ENCODE data around the gene MIOS. TPM values are rescaled to one million over a fixed set of nuclear protein-coding genes. Genes with fewer than 3 reads are reported as not detected.

Gene MIOS
- total RNA-seq, 4 donors from 2014 or later = 24.7 to 44.5 (median 37.5) TPM

DNA sequence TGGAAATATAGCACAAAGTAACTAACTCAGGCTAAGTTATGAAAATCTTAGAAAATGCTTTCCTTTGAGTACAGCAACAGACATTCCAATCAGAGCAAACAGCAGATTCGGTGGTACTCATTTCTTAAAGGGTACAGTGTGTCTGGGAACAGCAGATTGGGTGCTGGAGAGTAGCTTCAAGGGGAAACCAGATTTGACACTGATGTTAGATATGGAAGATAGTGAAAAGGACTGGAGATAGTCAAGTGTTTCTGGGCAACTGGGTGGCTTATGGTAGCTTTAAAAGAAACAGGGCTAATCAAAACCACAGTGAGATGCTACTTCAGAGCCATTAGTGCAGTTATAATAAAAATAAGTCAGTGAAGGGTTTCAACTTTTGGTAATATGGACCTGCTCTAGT is 61.8 kb downstream of the MIOS start:
- TF ChIP-seq CTCF (IDR thresholded peaks at IDR 0.05; ENCODE audit: low read depth) = no peak

DNA sequence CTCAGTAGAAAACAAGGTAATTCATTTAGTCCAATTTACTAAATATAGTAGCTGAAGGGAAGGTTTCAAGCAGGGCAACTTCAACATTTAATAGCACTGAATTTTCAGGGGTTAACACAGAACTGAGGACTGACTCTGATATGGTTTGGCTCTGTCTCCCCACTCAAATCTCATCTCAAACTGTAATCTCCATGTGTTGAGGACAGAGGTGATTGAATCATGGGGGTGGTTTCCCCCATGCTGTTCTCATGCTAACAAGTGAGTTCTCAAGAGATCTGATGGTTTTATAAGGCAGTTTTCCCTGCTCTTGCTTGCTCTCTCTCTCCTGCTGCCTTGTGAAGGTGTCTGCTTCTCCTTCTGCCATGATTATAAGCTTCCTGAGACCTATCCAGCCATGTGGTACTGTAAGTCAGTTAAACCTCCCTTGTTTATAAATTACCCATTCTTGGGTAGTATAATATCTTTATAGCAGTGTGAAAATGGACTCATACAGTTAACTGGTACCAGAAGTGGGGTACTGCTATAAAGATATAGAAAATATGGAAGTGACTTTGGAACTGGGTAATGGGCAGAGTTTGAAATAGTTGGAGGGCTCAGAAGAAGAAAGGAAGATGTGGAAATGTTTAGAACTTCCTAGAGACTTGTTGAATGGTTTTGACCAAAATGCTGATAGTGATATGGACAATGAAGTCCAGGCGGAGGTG is 64.1 kb downstream of the MIOS start:
- no peak for TF ChIP-seq CTCF (IDR thresholded peaks at IDR 0.05; ENCODE audit: low read depth)

- no peak for TF ChIP-seq CTCF (IDR thresholded peaks at IDR 0.05; ENCODE audit: low read depth)
These were observed 72.7 kb downstream of the MIOS start for GRCh38 chr7:7639421-7639820.

- TF ChIP-seq CTCF (IDR thresholded peaks at IDR 0.05; ENCODE audit: low read depth) = no peak
These were observed 73.2 kb downstream of the MIOS start for GRCh38 chr7:7639847-7640220.

- TF ChIP-seq CTCF (IDR thresholded peaks at IDR 0.05; ENCODE audit: low read depth) = no peak
These were observed 73.8 kb downstream of the MIOS start, which contains the start of gene UMAD1 for GRCh38 chr7:7640221-7641128. Gene UMAD1 (plus strand): TSS chr7:7640752. CDS start chr7:7673372, 32,620 bp downstream.

DNA sequence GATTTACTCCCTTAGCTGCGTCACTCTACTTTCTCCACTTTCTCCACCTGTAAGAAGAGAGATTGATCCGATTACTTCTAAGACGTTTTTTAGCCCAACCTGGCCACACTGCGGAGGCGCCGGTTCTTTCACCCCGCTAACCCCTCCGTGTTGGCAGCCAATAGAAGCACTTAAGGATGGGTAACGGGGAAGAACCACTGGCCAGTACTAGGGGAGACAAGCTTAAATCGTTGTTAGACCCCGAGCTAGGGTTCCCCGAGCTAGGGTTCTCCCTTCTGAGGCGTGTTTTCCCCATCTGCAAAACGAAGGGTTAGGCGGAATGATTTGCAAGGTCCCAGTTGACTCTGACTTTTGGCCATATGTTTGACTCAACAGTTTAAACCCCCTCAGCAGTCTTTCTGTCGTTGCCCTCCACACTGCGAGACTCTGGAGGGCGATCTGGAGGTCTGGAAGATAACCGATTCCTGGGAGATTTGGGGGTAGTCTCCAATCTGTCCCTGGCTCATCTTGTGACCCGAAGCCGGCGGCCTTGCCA is 74.5 kb downstream of the MIOS start:
- TF ChIP-seq CTCF (IDR thresholded peaks at IDR 0.05; ENCODE audit: low read depth) = no peak

- TF ChIP-seq CTCF (IDR thresholded peaks at IDR 0.05; ENCODE audit: low read depth) = no peak
These were observed 75.4 kb downstream of the MIOS start for GRCh38 chr7:7642081-7642480.

Measured in subcutaneous adipose tissue (tissue), 4 donors.